Testis (tissue), 2 donors: ENCODE results near the gene TLR8.

Experiments
- CTCF ChIP-seq, 3 experiments: fragments of 450-650 bp in 2 of 3; fragments of 200-600 bp in 1 of 3; sonication (generic) in 1 of 3; IDR thresholded peaks; one replicate each; pipeline ENCODE4 v1.5.1; 2016 to 2019; ENCODE audit warnings: antibody characterized with exemption in 3 of 3, mild to moderate bottlenecking in 2 of 3, moderate library complexity in 1 of 3
- POLR2A ChIP-seq: fragments of 450-650 bp; IDR thresholded peaks from one replicate; pipeline ENCODE4 v1.6.1; 2017; ENCODE audit warnings: antibody characterized with exemption, mild to moderate bottlenecking, moderate library complexity

- TF ChIP-seq CTCF (IDR thresholded peaks at IDR 0.05) (no peak), POLR2A (no peak)
Observed at GRCh38 chrX:12921886-12922598, 15.6 kb downstream of the TLR8 start.
